ENCODE measurements around the gene CEP89.
"Not testable (repeated sequence)": the region's sequence is repeated elsewhere in the genome, so short reads cannot be mapped to it uniquely, and the experiment has no call there.

Gene CEP89

DNA sequence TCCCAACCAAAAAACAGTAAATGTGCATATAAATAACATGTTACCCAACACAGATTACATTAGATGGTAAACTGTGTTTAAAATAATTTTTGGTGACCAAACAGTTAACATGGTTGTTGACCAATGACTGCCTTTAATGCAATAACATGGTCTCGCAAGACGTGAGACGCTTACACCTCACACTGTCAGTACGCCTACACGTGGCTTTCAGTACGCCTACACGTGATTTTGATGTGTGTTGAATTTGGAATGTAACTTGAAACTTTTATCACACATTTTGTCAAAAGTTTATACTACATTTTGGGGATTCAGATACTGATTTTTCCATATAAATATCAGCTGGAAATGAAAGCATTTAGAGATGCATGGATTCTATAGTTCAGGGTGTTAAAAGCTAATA is 134.2 kb downstream of the CEP89 start:
- no peak overlapping the region for H3K27ac ChIP-seq (ENCODE audit: low read depth, low read length)
- no peaks in the 10 kb centered on the region for H3K27me3 ChIP-seq (ENCODE audit: low read length)
- no peaks in the 10 kb centered on the region for H4K20me1 ChIP-seq (ENCODE audit: low read depth, low read length)

DNA sequence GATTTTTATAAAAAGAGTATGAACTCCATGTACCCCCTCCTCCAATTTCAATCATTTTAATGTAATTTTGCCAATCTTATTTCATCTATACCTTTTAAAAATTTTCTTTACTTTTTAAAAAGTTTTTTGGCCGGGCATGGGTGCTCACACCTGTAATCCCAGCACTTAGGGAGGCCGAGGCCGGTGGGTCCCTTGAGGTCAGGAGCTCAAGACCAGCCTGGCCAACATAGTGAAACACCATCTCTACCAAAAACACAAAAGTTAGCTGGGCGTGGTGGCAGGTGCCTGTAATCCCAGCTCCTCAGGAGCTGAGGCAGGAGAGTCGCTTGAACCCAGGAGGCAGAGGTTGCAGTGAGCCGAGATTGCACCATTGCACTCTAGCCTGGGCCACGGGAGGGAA is 138.4 kb downstream of the CEP89 start:
- H3K27ac ChIP-seq (ENCODE audit: low read depth, low read length); H3K36me3 ChIP-seq (ENCODE audit: low read length); H3K9me2 ChIP-seq (replicated peaks; ENCODE audit: insufficient read depth, low read length); H3K4me2 ChIP-seq (ENCODE audit: low read depth, low read length, poor library complexity, severe bottlenecking); H3K79me2 ChIP-seq (ENCODE audit: insufficient read depth, low read length); H3K27me3 ChIP-seq (ENCODE audit: low read length); H2AFZ ChIP-seq (ENCODE audit: low read depth, low read length, severe bottlenecking); H4K20me1 ChIP-seq (ENCODE audit: low read depth, low read length); H3K9ac ChIP-seq (ENCODE audit: low read length); H3F3A ChIP-seq (ENCODE audit: insufficient read depth); H3K4me3 ChIP-seq (ENCODE audit: insufficient read depth, low read length, poor library complexity, severe bottlenecking); H3K9me3 ChIP-seq (ENCODE audit: insufficient read depth, low read length): not testable (repeated sequence)

More for the DNA sequence above, 134.2 kb downstream of the CEP89 start:
- Histone ChIP-seq H3K9me2 (replicated peaks; ENCODE audit: insufficient read depth, low read length) (no peaks in the 10 kb centered on the region), H3F3A (ENCODE audit: insufficient read depth) (no peaks in the 10 kb centered on the region), H2AFZ (ENCODE audit: low read depth, low read length, severe bottlenecking) (no peak overlapping the region), H3K9me3 (ENCODE audit: insufficient read depth, low read length) (peaks cover 8% of the 10 kb centered on the region; the same call in 1 of the 2 replicates), H3K79me2 (ENCODE audit: insufficient read depth, low read length) (no peaks in the 10 kb centered on the region), H3K36me3 (ENCODE audit: low read length) (no peaks in the 10 kb centered on the region), H3K9ac (ENCODE audit: low read length) (no peak overlapping the region), H3K4me3 (ENCODE audit: insufficient read depth, low read length, poor library complexity, severe bottlenecking) (no peak overlapping the region), H3K4me2 (ENCODE audit: low read depth, low read length, poor library complexity, severe bottlenecking) (no peak overlapping the region)
- no peak for TF ChIP-seq EZH2phosphoT487 (conservative IDR thresholded peaks at IDR 0.05; ENCODE audit: low read length)
- TF ChIP-seq, protein P1, sequence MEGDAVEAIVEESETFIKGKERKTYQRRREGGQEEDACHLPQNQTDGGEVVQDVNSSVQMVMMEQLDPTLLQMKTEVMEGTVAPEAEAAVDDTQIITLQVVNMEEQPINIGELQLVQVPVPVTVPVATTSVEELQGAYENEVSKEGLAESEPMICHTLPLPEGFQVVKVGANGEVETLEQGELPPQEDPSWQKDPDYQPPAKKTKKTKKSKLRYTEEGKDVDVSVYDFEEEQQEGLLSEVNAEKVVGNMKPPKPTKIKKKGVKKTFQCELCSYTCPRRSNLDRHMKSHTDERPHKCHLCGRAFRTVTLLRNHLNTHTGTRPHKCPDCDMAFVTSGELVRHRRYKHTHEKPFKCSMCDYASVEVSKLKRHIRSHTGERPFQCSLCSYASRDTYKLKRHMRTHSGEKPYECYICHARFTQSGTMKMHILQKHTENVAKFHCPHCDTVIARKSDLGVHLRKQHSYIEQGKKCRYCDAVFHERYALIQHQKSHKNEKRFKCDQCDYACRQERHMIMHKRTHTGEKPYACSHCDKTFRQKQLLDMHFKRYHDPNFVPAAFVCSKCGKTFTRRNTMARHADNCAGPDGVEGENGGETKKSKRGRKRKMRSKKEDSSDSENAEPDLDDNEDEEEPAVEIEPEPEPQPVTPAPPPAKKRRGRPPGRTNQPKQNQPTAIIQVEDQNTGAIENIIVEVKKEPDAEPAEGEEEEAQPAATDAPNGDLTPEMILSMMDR (IDR thresholded peaks at IDR 0.05; ENCODE audit: insufficient read depth, low read length, poor library complexity, severe bottlenecking): no peak

DNA sequence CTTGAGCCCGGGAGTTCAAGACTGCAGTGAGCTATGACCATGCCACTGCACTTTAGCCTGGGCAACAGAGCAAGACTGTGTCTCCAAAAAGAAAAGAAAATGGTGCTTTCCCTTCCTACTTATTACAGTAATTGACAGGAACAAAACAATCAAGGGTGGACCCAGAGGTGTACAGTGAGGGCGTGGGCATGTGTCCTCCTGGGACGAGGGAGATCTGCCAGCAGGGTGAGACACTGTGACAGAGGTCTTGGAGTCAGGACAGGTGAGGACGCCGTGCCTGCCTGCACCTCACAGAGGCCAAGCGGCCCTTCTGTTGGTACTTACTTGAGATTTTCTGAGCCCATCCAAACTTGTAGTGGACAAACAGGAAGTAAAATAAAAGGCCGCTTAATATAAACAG is 138.9 kb downstream of the CEP89 start:
- not testable (repeated sequence) for H3K9me3 ChIP-seq (ENCODE audit: insufficient read depth, low read length); H3F3A ChIP-seq (ENCODE audit: insufficient read depth); H3K27ac ChIP-seq (ENCODE audit: low read depth, low read length); H3K9ac ChIP-seq (ENCODE audit: low read length); H3K36me3 ChIP-seq (ENCODE audit: low read length); H3K4me3 ChIP-seq (ENCODE audit: insufficient read depth, low read length, poor library complexity, severe bottlenecking); H3K4me2 ChIP-seq (ENCODE audit: low read depth, low read length, poor library complexity, severe bottlenecking); H3K9me2 ChIP-seq (replicated peaks; ENCODE audit: insufficient read depth, low read length); H3K27me3 ChIP-seq (ENCODE audit: low read length); H2AFZ ChIP-seq (ENCODE audit: low read depth, low read length, severe bottlenecking); H4K20me1 ChIP-seq (ENCODE audit: low read depth, low read length); H3K79me2 ChIP-seq (ENCODE audit: insufficient read depth, low read length)

DNA sequence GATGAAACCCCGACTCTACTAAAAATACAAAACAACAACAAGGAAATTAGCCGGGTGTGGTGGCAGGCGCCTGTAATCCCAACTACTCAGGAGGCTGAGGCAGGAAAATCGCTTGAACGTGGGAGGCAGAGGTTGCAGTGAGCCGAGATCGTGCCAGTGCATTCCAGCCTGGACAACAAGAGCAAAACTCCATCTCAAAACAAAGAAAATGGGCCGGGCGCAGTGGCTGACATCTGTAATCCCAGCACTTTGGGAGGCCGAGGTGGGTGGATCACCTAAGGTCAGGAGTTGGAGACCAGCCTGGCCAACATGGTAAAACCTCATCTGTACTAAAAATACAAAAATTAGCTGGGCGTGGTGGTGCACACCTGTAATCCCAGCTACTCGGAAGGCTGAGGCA is 139.7 kb downstream of the CEP89 start:
- not testable (repeated sequence) for H3K4me3 ChIP-seq (ENCODE audit: insufficient read depth, low read length, poor library complexity, severe bottlenecking); H4K20me1 ChIP-seq (ENCODE audit: low read depth, low read length); H3K27me3 ChIP-seq (ENCODE audit: low read length); H3K9me3 ChIP-seq (ENCODE audit: insufficient read depth, low read length); H3K9me2 ChIP-seq (replicated peaks; ENCODE audit: insufficient read depth, low read length); H3K36me3 ChIP-seq (ENCODE audit: low read length); H2AFZ ChIP-seq (ENCODE audit: low read depth, low read length, severe bottlenecking); H3F3A ChIP-seq (ENCODE audit: insufficient read depth); H3K79me2 ChIP-seq (ENCODE audit: insufficient read depth, low read length); H3K27ac ChIP-seq (ENCODE audit: low read depth, low read length); H3K4me2 ChIP-seq (ENCODE audit: low read depth, low read length, poor library complexity, severe bottlenecking); H3K9ac ChIP-seq (ENCODE audit: low read length)

DNA sequence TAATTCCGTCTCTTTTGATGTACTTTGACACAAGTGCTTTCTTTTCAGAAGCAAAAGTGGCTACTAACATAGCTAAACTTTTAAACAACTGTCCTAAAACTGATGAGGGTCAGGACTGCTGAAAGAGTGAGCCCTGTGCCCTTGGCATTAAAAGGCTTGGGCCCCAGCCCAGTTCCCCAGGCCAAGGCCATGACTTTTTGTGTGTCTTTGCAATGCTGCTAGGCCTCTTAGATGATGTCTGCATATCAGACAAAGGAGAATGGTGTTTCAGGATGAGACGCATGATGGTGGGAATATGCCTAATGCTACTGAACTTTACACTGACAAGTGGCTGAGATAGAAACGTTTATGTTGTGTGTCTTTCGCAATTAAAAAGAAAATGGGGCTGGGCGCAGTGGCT is 140.1 kb downstream of the CEP89 start:
- H3K27me3 ChIP-seq (ENCODE audit: low read length): no peaks in the 10 kb centered on the region

More for the DNA sequence above, 140.1 kb downstream of the CEP89 start:
- Histone ChIP-seq H3F3A (ENCODE audit: insufficient read depth) (no peaks in the 10 kb centered on the region), H3K36me3 (ENCODE audit: low read length) (no peaks in the 10 kb centered on the region), H3K9me2 (replicated peaks; ENCODE audit: insufficient read depth, low read length) (no peaks in the 10 kb centered on the region), H4K20me1 (ENCODE audit: low read depth, low read length) (no peaks in the 10 kb centered on the region), H3K27ac (ENCODE audit: low read depth, low read length) (no peak overlapping the region), H3K79me2 (ENCODE audit: insufficient read depth, low read length) (no peaks in the 10 kb centered on the region), H3K9ac (ENCODE audit: low read length) (no peak overlapping the region), H3K4me2 (ENCODE audit: low read depth, low read length, poor library complexity, severe bottlenecking) (no peak overlapping the region), H3K4me3 (ENCODE audit: insufficient read depth, low read length, poor library complexity, severe bottlenecking) (no peak overlapping the region), H3K9me3 (ENCODE audit: insufficient read depth, low read length) (no peaks in the 10 kb centered on the region), H2AFZ (ENCODE audit: low read depth, low read length, severe bottlenecking) (no peak overlapping the region)
- TF ChIP-seq EZH2phosphoT487 (conservative IDR thresholded peaks at IDR 0.05; ENCODE audit: low read length): no peak
- TF ChIP-seq, protein P1 (IDR thresholded peaks at IDR 0.05; ENCODE audit: insufficient read depth, low read length, poor library complexity, severe bottlenecking): no peak
